Stomach (tissue), 9 donors: Measurements from ENCODE around the gene IFNG-AS1. TPM values are rescaled to one million over a fixed set of nuclear protein-coding genes. Genes with fewer than 3 reads are reported as not detected.

Experiments
- DNase-seq, 2 donors: peaks; one replicate each; pipeline versions ENCODE4 v3.0.0 to v3.0.0-alpha.2; 2013 to 2019
- H3K27ac ChIP-seq, 5 donors: fragments of 200-600 bp in 4 of 5; sonication (generic) in 4 of 5; one replicate each; pipeline ENCODE4 v1.5.1; 2013 to 2019; ENCODE audit warnings: mild to moderate bottlenecking in 1 of 5, moderate library complexity in 1 of 5
- H3K27me3 ChIP-seq, 3 donors: fragments of 200-600 bp; sonication (generic); one replicate each; pipeline ENCODE4 v1.5.1; 2017 to 2019; ENCODE audit warnings: mixed run types in 1 of 3
- H3K36me3 ChIP-seq, 4 donors: fragments of 200-600 bp; sonication (generic); 1 replicate in 3 of 4; 2 replicates in 1 of 4; pipeline ENCODE4 v1.5.1; 2016 to 2019
- H3K4me1 ChIP-seq, 4 donors: fragments of 200-600 bp; sonication (generic); one replicate each; pipeline ENCODE4 v1.5.1; 2016 to 2019
- H3K4me3 ChIP-seq, 4 donors: fragments of 200-600 bp; sonication (generic) in 3 of 4; one replicate each; pipeline ENCODE4 v1.5.1; 2016 to 2019; ENCODE audit warnings: mild to moderate bottlenecking in 1 of 4
- H3K9me3 ChIP-seq, 4 donors: fragments of 200-600 bp; sonication (generic); one replicate each; pipeline ENCODE4 v1.5.1; 2016 to 2019
- CTCF ChIP-seq, 7 experiments: fragments of 450-650 bp in 4 of 7; fragments of 200-600 bp in 3 of 7; sonication (generic) in 3 of 7; IDR thresholded peaks; one replicate each; pipeline ENCODE4 v1.5.1; 2016 to 2019; ENCODE audit warnings: antibody characterized with exemption in 7 of 7, control low read depth in 2 of 7, mild to moderate bottlenecking in 1 of 7
- EP300 ChIP-seq: sonication (generic); formaldehyde crosslinking; IDR thresholded peaks from one replicate; pipeline ENCODE4 v1.6.1; 2017; ENCODE audit warnings: antibody characterized with exemption
- POLR2A ChIP-seq, 4 donors: fragments of 450-650 bp; IDR thresholded peaks; one replicate each; pipeline ENCODE4 v1.6.1; 2016; ENCODE audit warnings: antibody characterized with exemption in 4 of 4, control low read depth in 2 of 4, mild to moderate bottlenecking in 1 of 4, moderate library complexity in 1 of 4
- POLR2AphosphoS5 ChIP-seq, 3 donors: sonication (generic); formaldehyde crosslinking; IDR thresholded peaks; one replicate each; pipeline ENCODE4 v1.6.1; 2016; ENCODE audit warnings: antibody characterized with exemption in 3 of 3
- WGBS, 5 donors: extraction: QIAGEN DNeasy Blood & Tissue Kit in 3 of 5; methylation state at CpG; one replicate each; pipeline versions ENCODE4 v1.1.5 to v1.1.7; 2013 to 2018; 5-methylcytosine and 5-hydroxymethylcytosine counted together
- intact Hi-C: fragments of 100-400 bp; cut with DNase I; formaldehyde crosslinking; loops from one replicate; pipeline ENCODE4 v1.15.1; 2023; ENCODE audit warnings: low total_unique reads
- polyA plus RNA-seq, 3 donors: library from polyadenylated mRNA; stranded (reverse); fragments of 200-250 nt; gene quantifications; one replicate each; pipeline ENCODE4 v1.2.3, GENCODE V29; 2013
- total RNA-seq, 5 donors: library from RNA; depleted of rRNA; stranded (reverse); fragments of >200 nt; gene quantifications; one replicate each; pipeline versions ENCODE4 v1.1.0 to v1.2.3, GENCODE V29; 2014 to 2016
- donor health status: healthy with polysubstance abuse.
- donor health status: Bipolar disorder and iron deficiency.
- donor health status: healthy.

The IFNG-AS1 gene
- total and polyA plus RNA-seq, 8 donors, result not detected

GRCh38 chr12:67993143-67993542, 3.9 kb downstream of the IFNG-AS1 start:
- H3K4me1 ChIP-seq, result no peaks in the 10 kb centered on the region
- no peaks in the 10 kb centered on the region for H3K9me3 ChIP-seq
- DNase-seq, result no peak
- no peaks in the 10 kb centered on the region for H3K36me3 ChIP-seq
- TF ChIP-seq POLR2A (IDR thresholded peaks at IDR 0.05) (no peak), POLR2AphosphoS5 (IDR thresholded peaks at IDR 0.05) (no peak), CTCF (IDR thresholded peaks at IDR 0.05) (no peak), EP300 (no peak)
- intact Hi-C loops, result no loop called here
- WGBS, 5 donors, result 69 to 87% (median 83%) methylated on average over 2 of the region's 2 CpGs
- no peak overlapping the region for H3K27ac ChIP-seq
- H3K4me3 ChIP-seq, result no peak overlapping the region
- no peaks in the 10 kb centered on the region for H3K27me3 ChIP-seq

- no peak for DNase-seq
- intact Hi-C loops, result no loop called here
- Histone ChIP-seq H3K4me1 (peaks cover 0 to 5% (median 0%) of the 10 kb centered on the region in 4 donors), H3K9me3 (no peaks in the 10 kb centered on the region), H3K27ac (no peak overlapping the region), H3K27me3 (no peaks in the 10 kb centered on the region), H3K36me3 (no peaks in the 10 kb centered on the region), H3K4me3 (no peak overlapping the region)
- 67 to 95% (median 93%) methylated on average over 3 of the region's 3 CpGs for WGBS, 5 donors
- no peak for TF ChIP-seq EP300
- no peak for TF ChIP-seq POLR2A (IDR thresholded peaks at IDR 0.05)
- no peak for TF ChIP-seq CTCF (IDR thresholded peaks at IDR 0.05)
- TF ChIP-seq POLR2AphosphoS5 (IDR thresholded peaks at IDR 0.05), result no peak
Observed at GRCh38 chr12:67994046-67994445, 4.8 kb downstream of the IFNG-AS1 start.

- H3K4me3 ChIP-seq, result no peak overlapping the region
- TF ChIP-seq POLR2AphosphoS5 (IDR thresholded peaks at IDR 0.05) (no peak), POLR2A (IDR thresholded peaks at IDR 0.05) (no peak), EP300 (no peak), CTCF (IDR thresholded peaks at IDR 0.05) (no peak)
- H3K36me3 ChIP-seq, result no peaks in the 10 kb centered on the region
- H3K27me3 ChIP-seq, result no peaks in the 10 kb centered on the region
- DNase-seq, result no peak
- intact Hi-C loops, result no loop called here
- H3K4me1 ChIP-seq, result peaks cover 0 to 7% (median 0%) of the 10 kb centered on the region in 4 donors
- H3K9me3 ChIP-seq, result no peaks in the 10 kb centered on the region
- no peak overlapping the region for H3K27ac ChIP-seq
Observed at GRCh38 chr12:67996347-67996746, 7.1 kb downstream of the IFNG-AS1 start.

GRCh38 chr12:67998379-67998778, 9.1 kb downstream of the IFNG-AS1 start:
- Histone ChIP-seq H3K27me3 (no peaks in the 10 kb centered on the region), H3K27ac (no peak overlapping the region), H3K4me1 (peaks cover 0 to 7% (median 0%) of the 10 kb centered on the region in 4 donors), H3K4me3 (no peak overlapping the region), H3K36me3 (no peaks in the 10 kb centered on the region), H3K9me3 (no peaks in the 10 kb centered on the region)
- DNase-seq, result no peak
- intact Hi-C loops, result no loop called here
- no peak for TF ChIP-seq EP300

GRCh38 chr12:67999244-67999643, 10.0 kb downstream of the IFNG-AS1 start:
- TF ChIP-seq EP300 (no peak), CTCF (IDR thresholded peaks at IDR 0.05) (no peak), POLR2AphosphoS5 (IDR thresholded peaks at IDR 0.05) (no peak), POLR2A (IDR thresholded peaks at IDR 0.05) (no peak)
- intact Hi-C loops, result no loop called here
- H3K36me3 ChIP-seq, result no peaks in the 10 kb centered on the region
- no peak for DNase-seq
- no peak overlapping the region for H3K27ac ChIP-seq
- H3K4me1 ChIP-seq, result peaks cover 0 to 7% (median 0%) of the 10 kb centered on the region in 4 donors
- no peaks in the 10 kb centered on the region for H3K27me3 ChIP-seq
- no peak overlapping the region for H3K4me3 ChIP-seq
- no peaks in the 10 kb centered on the region for H3K9me3 ChIP-seq
